Activated CD4-positive, CD25-positive, alpha-beta regulatory T cell (primary cell): ENCODE measurements around the gene CHD3.
"Not testable (repeated sequence)": the region's sequence is repeated elsewhere in the genome, so short reads cannot be mapped to it uniquely, and the experiment has no call there.

Experiments
- DNase-seq, 4 experiments: peaks; one replicate each; lab custom pipeline; 2025; lab: John Stamatoyannopoulos, UW

Gene CHD3

DNA sequence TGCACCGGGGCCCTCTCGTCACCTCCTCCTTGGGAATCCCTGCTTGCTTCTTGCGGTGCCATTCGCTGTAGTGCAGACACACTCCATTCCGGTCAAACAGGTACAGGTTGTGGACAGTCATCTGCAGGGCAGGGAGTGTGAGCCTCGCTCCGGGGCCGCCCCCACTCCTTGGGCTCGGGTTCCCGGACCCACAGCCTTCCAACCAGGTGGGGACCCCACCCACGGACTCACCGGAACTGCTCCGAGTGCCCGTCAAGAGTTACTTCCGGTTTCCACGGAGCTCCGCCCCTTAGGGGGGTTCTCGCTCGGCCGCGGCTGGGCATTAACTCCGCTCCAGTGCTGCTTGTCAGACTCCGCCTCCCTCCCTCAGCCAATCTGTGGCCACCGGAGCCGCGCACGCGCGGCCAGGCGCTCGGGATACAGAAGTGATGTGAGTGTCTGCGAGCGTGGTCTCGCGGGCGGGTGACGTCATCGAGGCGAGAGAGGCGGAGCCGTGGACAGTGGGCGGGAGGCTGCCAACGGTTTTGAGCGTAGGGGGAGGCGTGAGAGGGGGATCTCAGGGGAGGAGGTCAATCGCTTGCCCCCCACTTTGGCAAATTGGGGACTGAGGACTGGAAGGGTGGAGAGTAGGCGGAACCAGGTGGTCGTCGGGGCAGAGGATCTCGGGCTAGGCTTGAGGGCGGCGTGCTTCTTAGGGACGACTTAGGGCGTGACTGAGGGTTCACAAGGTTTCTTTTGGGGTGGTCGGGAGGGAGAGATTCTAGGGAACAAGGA, 43.3 kb downstream of the CHD3 start, which contains the start of the genes CNTROB and TRAPPC1:
TSS of gene CNTROB (plus strand) at position 498 of the 774 bp plus-strand sequence. CDS start 874 bp downstream, outside the sequence.
TSS of gene TRAPPC1 (minus strand) at position 238 of the 774 bp plus-strand sequence. CDS start at position 121, 117 bp downstream.
- peak; percentile 97 to 99 (median 98) for DNase-seq

DNA sequence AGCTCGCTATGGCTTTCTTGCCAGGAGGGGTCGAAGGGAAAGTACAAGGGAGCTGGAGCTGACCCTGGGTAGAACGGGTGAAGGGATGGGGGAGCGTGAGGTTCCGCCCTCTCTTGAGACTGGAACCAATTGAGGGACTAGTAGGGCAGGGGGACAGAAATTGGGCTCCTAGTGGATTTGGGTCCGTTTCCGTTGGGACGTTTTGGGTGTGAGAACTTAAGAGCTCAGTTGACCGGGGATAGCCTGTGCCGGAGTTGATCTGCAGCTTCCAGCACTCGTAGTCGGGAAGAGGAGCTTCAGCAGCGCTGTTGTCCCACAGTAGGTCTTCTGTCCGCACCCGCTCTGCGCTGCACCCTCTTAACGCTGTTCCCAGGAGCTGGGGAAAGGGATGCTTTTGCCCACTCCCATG, 43.9 kb downstream of the CHD3 start:
- DNase-seq, result no peak

- DNase-seq, result no peak
These were observed 44.4 kb downstream of the CHD3 start for GRCh38 chr17:7932949-7933348.

DNA sequence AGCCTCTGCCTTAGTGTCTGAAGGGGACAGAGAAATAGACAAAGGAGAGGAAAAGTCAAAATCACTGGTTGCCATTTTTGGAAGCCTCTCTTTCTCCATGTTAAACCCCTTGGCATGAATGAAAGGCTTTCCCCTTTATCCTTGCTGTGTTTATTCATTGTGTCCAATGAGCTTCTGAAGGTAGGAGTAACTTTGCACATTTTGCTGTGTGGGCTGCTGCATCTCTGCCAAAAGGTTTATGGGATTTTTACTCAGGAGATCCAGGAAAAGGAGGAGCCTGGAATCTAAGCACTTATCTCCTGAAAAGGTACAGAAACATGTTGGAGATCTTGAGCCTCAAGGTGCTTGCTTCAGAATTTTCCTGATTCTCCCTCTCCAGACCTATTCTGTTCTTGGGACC, 47.3 kb downstream of the CHD3 start:
- no peak for DNase-seq

- no peak for DNase-seq
These were observed 51.4 kb downstream of the CHD3 start for GRCh38 chr17:7940034-7940433.

- DNase-seq, result no peak
These were observed 52.2 kb downstream of the CHD3 start for GRCh38 chr17:7940743-7941142.

GRCh38 chr17:7943291-7943690, 54.7 kb downstream of the CHD3 start:
- DNase-seq, result no peak

DNA sequence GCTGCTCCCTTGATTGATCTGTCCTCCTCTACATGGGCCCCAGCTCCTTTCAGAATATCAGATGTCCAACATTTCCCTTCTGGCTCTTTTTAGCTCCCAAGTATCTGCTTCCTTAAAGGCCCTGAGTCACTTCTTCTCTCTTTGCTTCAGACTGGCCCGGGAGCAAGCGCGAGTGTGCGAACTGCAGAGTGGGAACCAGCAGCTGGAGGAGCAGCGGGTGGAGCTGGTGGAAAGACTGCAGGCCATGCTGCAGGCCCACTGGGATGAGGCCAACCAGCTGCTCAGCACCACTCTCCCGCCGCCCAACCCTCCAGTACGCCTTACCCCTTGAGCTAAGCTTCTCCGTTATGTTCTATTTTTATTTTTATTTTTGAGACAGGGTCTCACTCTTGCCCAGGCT, 55.7 kb downstream of the CHD3 start:
- DNase-seq, result no peak

- DNase-seq, result no peak
These were observed 57.1 kb downstream of the CHD3 start for GRCh38 chr17:7945651-7946050.

GRCh38 chr17:7946441-7946840, 57.9 kb downstream of the CHD3 start:
- no peak for DNase-seq

GRCh38 chr17:7947651-7948050, 59.1 kb downstream of the CHD3 start:
- DNase-seq, result no peak

DNA sequence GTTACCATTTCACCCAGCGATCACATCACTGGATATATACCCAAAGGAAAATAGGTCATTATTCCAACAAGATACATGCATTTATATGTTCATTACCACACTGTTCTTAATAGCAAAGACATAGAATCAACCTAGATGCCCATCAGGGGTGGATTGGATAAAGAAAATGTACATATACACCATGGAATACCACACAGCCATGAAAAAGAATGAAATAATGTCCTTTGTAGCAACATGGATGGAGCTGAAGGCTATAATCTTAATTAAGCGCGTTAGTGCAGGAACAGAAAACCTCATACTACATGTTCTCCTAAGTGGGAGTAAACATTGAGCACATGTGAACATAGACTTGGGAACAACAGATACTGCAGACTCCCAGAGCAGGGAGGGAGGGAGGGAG, 62.0 kb downstream of the CHD3 start:
- DNase-seq, result no peak

GRCh38 chr17:7951143-7951792, 62.7 kb downstream of the CHD3 start:
- DNase-seq, result peak in 2 of 4 experiments; percentile 6 to 11

DNA sequence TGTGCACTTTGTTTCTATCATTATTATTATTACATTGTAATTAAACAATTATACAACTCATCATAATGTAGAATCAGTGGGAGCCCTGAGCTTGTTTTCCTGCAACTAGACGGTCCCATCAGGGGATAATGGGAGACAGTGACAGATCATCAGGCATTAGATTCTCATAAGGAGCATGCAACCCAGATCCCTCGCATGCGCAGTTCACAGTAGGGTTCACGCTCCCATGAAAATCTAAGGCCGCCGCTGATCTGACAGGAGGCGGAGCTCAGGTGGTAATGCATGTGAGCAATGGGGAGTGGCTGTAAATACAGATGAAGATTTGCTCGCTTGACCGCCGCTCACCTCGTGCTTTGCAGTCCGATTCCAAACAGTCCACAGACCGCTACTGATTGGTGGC, 64.7 kb downstream of the CHD3 start:
- not testable (repeated sequence) for DNase-seq

- DNase-seq, result no peak
These were observed 67.0 kb downstream of the CHD3 start for GRCh38 chr17:7955414-7956227.

DNA sequence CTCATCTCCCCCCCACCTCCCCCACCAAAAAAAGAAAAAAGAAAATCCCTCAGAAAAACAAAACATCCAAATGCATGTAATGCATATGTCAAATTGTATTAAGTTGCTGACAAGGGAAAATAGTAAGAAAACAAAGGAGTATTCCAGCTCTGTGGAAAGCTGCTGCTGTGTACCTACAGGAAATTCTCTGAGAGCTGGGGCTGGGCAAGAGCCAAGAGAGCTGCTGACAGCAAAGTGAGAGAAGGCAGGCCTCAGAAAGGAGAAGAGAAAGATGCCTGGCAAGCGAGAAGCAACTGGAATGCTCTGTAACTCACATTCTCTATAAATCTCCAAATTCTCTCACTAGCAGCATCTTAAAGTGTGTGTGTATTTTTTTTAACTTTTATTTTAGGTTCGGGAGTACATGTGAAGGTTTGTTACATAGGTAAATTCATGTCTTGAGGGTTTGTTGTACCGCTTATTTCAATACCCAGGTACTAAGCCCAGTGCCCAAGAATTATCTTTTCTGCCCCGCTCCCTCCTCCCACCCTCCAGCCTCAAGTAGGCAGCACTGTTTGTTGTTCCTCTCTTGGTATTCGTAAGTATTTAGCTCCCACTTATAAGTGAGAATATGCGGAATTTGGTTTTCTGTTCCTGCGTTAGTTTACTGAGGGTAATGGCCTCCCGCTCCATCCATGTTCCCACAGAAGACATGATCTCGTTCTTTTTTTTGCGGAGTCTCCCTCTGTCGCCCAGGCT, 67.8 kb downstream of the CHD3 start:
- no peak for DNase-seq

GRCh38 chr17:7959503-7960253, 71.1 kb downstream of the CHD3 start:
- DNase-seq, result no peak

GRCh38 chr17:7961421-7961820, 72.8 kb downstream of the CHD3 start:
- no peak for DNase-seq
